ENCODE measurements around the gene SURF4. TPM values are rescaled to one million over a fixed set of nuclear protein-coding genes. Genes with fewer than 3 reads are reported as not detected.

The SURF4 gene
- polyA plus RNA-seq, 1 experiment, result 401 TPM

DNA sequence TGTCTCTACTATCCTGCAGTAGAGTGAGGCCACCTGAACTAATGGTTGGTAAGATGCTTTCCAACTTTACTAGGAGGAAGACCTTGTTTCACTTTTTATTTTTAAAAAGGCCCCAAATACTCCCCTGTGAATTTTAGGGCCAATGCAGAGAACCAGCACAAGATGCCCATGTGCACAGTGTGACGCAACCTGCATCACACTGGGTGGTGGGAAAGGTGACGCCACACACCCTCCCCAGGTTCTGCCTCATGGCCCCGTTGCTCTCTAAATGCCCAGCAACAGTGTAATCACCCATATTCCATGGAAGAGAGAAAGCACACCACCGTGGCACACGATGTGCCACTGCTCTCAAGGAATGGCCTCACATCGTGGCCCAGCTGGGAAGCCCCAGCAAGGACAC, 6.4 kb downstream of the SURF4 start:
- no peak overlapping the region for H3K4me3 ChIP-seq (ENCODE audit: low read depth, low read length)
- TF ChIP-seq, protein P1, sequence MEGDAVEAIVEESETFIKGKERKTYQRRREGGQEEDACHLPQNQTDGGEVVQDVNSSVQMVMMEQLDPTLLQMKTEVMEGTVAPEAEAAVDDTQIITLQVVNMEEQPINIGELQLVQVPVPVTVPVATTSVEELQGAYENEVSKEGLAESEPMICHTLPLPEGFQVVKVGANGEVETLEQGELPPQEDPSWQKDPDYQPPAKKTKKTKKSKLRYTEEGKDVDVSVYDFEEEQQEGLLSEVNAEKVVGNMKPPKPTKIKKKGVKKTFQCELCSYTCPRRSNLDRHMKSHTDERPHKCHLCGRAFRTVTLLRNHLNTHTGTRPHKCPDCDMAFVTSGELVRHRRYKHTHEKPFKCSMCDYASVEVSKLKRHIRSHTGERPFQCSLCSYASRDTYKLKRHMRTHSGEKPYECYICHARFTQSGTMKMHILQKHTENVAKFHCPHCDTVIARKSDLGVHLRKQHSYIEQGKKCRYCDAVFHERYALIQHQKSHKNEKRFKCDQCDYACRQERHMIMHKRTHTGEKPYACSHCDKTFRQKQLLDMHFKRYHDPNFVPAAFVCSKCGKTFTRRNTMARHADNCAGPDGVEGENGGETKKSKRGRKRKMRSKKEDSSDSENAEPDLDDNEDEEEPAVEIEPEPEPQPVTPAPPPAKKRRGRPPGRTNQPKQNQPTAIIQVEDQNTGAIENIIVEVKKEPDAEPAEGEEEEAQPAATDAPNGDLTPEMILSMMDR (IDR thresholded peaks at IDR 0.05; ENCODE audit: insufficient read depth, low read depth, low read length), result no peak
- ChIA-PET POLR2A (no interaction called here), CTCF (interaction anchor here (1.7 kb wide), 1 partner anchor 10 kb away, joined by 5 read pairs; no protein-coding TSS in a partner anchor)
- peaks cover 39% of the 10 kb centered on the region for H3K36me3 ChIP-seq (ENCODE audit: control insufficient read depth, insufficient read depth, low read length)
- DNase-seq (ENCODE audit: low read depth), result no peak
- no peaks in the 10 kb centered on the region for H3K27me3 ChIP-seq (ENCODE audit: control insufficient read depth, insufficient read depth, low read length)

GRCh38 chr9:133368249-133368881, 7.5 kb downstream of the SURF4 start:
- TF ChIP-seq, protein P1 (IDR thresholded peaks at IDR 0.05; ENCODE audit: insufficient read depth, low read depth, low read length), result no peak
- Histone ChIP-seq H3K36me3 (ENCODE audit: control insufficient read depth, insufficient read depth, low read length) (peaks cover 46% of the 10 kb centered on the region), H3K27me3 (ENCODE audit: control insufficient read depth, insufficient read depth, low read length) (no peaks in the 10 kb centered on the region), H3K4me3 (ENCODE audit: low read depth, low read length) (no peak overlapping the region)
- no peak for DNase-seq (ENCODE audit: low read depth)
- CTCF ChIA-PET, result interaction anchor here (1.7 kb wide), 1 partner anchor 9 kb away, joined by 5 read pairs; no protein-coding TSS in a partner anchor
- POLR2A ChIA-PET, result no interaction called here

DNA sequence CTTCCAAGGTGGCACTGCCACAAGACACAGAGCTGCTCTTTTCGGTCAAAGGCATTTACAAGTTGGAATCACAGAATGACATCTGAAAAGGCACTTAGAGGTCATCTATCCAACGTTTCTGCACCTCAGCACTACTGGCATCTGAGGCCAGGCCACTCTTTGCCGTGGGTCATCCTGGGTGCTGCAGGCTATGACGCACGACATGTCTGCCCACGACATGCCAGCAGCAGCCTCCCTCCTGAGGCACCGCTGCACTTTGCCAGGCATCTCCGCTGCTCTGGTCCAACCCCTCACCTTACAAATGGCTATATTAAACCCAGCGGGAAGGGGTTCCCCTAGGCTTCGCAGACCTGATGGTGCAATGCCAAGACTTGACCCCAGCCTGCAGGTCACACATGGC, 8.1 kb downstream of the SURF4 start:
- POLR2A ChIA-PET, result no interaction called here
- Histone ChIP-seq H3K27me3 (ENCODE audit: control insufficient read depth, insufficient read depth, low read length) (no peaks in the 10 kb centered on the region), H3K4me3 (ENCODE audit: low read depth, low read length) (no peak overlapping the region), H3K36me3 (ENCODE audit: control insufficient read depth, insufficient read depth, low read length) (peaks cover 46% of the 10 kb centered on the region)
- no peak for DNase-seq (ENCODE audit: low read depth)
- CTCF ChIA-PET, result no interaction called here
- TF ChIP-seq, protein P1 (IDR thresholded peaks at IDR 0.05; ENCODE audit: insufficient read depth, low read depth, low read length), result no peak

GRCh38 chr9:133367221-133367620, 8.6 kb downstream of the SURF4 start:
- peaks cover 48% of the 10 kb centered on the region for H3K36me3 ChIP-seq (ENCODE audit: control insufficient read depth, insufficient read depth, low read length)
- DNase-seq (ENCODE audit: low read depth), result no peak
- H3K27me3 ChIP-seq (ENCODE audit: control insufficient read depth, insufficient read depth, low read length), result no peaks in the 10 kb centered on the region
- no peak overlapping the region for H3K4me3 ChIP-seq (ENCODE audit: low read depth, low read length)
- ChIA-PET POLR2A (no interaction called here), CTCF (no interaction called here)
- TF ChIP-seq, protein P1 (IDR thresholded peaks at IDR 0.05; ENCODE audit: insufficient read depth, low read depth, low read length), result no peak

DNA sequence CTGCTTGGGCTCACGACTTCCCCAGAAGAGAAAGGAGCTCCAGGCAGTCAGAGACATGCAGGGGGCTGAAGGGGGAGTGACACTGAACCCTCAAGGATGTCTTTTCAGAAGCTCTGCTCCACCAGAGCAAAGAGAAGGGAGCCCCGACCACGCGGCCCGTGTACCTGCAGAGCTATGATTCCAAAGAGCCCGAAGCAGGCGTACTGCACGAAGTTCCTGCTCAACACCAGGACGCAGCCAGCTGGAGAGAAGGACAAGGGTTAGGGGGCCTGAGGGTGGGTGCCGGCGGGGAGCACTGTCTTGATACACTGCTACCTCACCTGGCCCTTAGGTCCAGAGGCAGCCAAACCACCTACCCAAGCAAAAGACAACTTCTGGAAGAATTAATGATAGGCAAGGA, 9.4 kb downstream of the SURF4 start:
- ChIA-PET CTCF (interaction anchor here (0.9 kb wide), 1 partner anchor 120 kb away, joined by 3 read pairs; no protein-coding TSS in a partner anchor), POLR2A (no interaction called here)
- H3K27me3 ChIP-seq (ENCODE audit: control insufficient read depth, insufficient read depth, low read length), result no peaks in the 10 kb centered on the region
- TF ChIP-seq, protein P1 (IDR thresholded peaks at IDR 0.05; ENCODE audit: insufficient read depth, low read depth, low read length), result no peak
- H3K4me3 ChIP-seq (ENCODE audit: low read depth, low read length), result no peak overlapping the region
- peaks cover 52% of the 10 kb centered on the region for H3K36me3 ChIP-seq (ENCODE audit: control insufficient read depth, insufficient read depth, low read length)
- DNase-seq (ENCODE audit: low read depth), result no peak
